GM18873 (cell line): Measurements from ENCODE around the gene FKBP1C.
"Not testable (repeated sequence)": the region's sequence is repeated elsewhere in the genome, so short reads cannot be mapped to it uniquely, and the experiment has no call there.

Experiments
- ATAC-seq: cut with Tn5 transposase; IDR thresholded peaks from one replicate; pipeline ENCODE4 v1.9.1; 2021; ENCODE audit warnings: mild to moderate bottlenecking, moderate library complexity, moderate number of reproducible peaks; ENCODE audit not compliant: unreplicated experiment, low FRiP score

FKBP1C gene

DNA sequence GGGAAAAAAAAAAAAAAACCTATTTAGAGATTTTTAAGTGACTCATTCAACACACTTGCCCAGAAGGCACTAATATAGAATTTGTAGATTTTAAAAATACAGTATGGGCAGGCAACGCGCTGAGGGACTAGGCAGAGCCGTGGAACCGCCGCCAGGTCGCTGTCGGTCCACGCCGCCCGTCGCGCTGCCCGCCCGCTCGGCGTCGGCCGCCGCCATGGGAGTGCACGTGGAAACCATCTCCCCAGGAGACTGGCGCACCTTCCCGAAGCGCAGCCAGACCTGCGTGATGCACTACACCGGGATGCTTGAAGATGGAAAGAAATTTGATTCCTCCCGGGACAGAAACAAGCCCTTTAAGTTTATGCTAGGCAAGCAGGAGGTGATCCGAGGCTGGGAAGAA lies at the start of gene FKBP1C:
FKBP1C (plus strand) TSS at position 127 of the 400 bp plus-strand sequence.
- ATAC-seq, result not testable (repeated sequence)

DNA sequence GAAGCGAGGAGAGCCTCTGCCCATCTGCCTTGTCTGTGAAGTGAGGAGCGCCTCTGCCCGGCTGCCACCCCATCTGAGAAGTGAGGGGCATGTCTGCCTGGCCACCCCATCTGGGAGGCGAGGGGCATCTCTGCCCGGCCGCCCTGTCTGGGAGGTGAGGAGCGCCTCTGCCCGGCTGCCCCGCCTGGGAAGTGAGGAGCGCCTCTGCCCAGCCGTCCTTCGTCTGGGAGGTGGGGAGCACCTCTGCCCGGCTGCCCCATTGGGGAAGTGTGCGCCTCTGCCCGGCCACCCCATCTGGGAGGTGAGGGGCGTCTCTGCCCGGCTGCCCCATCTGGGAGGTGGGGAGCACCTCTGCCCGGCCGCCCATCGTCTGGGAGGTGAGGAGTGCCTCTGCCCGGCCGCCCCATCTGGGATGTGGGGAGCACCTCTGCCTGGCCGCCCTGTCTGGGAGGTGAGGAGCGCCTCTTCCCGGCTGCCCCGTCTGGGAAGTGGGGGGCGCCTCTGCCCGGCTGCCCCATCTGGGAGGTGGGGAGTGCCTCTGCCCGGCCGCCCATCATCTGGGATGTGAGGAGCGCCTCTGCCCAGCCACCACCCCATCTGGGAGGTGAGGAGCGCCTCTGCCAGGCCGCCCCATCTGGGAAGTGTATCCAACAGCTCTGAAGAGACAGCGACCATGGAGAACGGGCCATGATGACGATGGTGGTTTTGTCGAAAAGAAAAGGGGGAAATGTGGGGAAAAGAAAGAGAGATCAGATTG lies 47.0 kb upstream of the FKBP1C start:
- not testable (repeated sequence) for ATAC-seq

- ATAC-seq, result no peak
These were observed 37.1 kb upstream of the FKBP1C start for GRCh38 chr6:63174173-63174572.

DNA sequence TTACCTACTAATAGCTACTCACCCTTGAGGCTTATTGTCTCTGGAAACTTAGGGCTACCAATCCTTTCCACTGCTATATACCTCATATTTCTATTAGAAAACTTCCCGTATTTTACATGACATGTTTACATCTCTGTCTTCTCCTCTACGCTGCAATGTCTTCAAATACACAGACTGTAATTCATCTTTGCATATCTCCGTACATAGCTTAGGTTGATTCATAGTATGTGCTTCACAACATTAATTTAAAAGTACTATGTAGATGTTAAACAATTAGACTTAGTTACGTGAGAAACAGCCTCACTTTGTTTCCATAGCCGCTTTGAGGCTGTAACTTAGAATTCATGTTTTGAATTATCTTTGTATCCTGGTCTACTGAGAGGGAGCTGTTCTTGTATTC lies 35.1 kb upstream of the FKBP1C start:
- no peak for ATAC-seq

DNA sequence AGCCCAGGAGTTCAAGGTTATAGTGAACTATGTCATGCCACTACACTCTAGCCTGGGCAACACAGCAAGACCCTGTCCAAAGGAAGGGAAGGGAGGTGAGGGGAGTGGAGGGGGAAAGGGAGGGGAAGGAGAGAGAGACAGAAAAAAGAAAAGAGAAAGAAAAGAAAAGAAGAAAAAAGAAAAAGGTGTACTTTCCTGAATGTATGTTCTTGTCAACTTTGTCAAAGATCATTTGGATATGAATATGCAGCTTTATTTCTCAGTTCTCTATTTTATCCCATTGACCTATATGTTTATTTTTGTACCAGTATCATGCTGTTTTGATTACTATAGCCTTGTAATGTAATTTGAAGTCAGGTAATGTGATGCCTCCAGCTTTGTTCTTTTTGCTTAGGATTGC lies 30.9 kb upstream of the FKBP1C start:
- no peak for ATAC-seq

- no peak for ATAC-seq
These were observed 24.3 kb upstream of the FKBP1C start for GRCh38 chr6:63186970-63187369.

GRCh38 chr6:63188828-63189227 lies 22.4 kb upstream of the FKBP1C start:
- ATAC-seq, result no peak

GRCh38 chr6:63193324-63193723 lies 17.9 kb upstream of the FKBP1C start:
- no peak for ATAC-seq

DNA sequence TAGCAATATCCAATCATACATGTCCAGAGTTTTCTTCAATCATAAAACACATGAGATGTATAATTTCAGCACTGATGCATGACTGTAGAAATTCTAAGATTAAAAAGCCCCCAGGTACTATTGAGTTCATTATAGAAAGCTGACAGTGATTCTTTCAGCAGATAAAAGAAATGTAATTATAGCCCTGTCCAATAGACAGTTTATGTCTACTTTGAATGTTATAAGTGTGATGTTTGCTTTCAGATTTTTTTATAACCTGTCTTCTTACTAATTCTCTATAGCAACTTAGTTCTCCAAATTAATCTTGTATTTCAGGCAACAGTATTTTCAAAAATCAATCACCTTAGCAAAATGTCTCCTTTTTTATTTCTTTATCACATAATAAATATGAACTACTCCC lies 13.5 kb upstream of the FKBP1C start:
- no peak for ATAC-seq

- ATAC-seq, result no peak
These were observed 2.1 kb downstream of the FKBP1C start for GRCh38 chr6:63213325-63213724.

GRCh38 chr6:63214816-63215215 lies 3.5 kb downstream of the FKBP1C start:
- ATAC-seq, result no peak

GRCh38 chr6:63224179-63224578 lies 12.9 kb downstream of the FKBP1C start:
- ATAC-seq, result no peak

- not testable (repeated sequence) for ATAC-seq
These were observed 14.7 kb downstream of the FKBP1C start for GRCh38 chr6:63225987-63226386.

DNA sequence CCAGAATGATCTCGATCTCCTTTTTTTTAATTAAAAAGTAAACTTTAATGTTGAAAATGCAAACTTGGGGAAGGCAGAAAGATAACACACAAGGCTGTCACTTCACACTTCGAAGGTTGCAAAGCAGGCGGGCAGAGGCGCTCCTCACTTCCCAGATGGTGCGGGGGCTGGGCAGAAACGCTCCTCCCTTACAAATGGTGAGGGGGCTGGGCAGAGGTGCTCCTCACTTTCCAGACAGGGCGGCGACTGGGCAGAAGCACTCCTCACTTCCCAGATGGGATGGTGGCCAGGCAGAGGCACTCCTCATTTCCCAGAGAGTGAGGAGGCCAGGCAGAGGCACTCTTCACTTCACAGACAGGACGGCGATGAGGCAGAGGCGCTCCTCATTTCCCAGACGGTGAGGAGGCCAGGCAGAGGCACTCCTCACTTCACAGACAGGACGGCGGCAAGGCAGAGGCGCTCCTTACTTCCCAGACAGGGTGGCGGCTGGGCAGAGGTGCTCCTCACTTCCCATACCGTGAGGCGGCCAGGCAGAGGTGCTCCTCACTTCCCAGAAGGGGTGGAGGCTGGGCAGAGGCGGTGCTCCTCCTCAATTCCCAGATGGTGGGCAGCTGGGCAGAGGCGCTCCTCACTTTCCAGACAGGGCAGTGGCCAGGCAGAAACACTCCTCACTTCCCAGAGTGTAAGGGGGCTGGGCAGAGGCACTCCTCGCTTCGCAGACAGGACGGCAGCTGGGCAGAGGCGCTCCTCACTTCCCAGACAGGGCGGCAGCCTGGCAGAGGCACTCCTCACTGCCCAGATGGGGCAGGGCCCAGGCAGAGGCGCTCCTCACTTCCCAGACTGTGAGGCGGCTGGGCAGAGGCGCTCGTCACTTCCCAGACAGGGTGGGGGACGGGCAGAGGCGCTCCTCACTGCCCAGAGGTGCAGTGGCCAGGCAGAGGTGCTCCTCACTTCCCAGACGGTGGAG lies 16.9 kb downstream of the FKBP1C start:
- not testable (repeated sequence) for ATAC-seq

GRCh38 chr6:63230027-63230426 lies 18.8 kb downstream of the FKBP1C start:
- ATAC-seq, result not testable (repeated sequence)

GRCh38 chr6:63230511-63230910 lies 19.2 kb downstream of the FKBP1C start:
- ATAC-seq, result not testable (repeated sequence)

GRCh38 chr6:63236398-63236817 lies 25.1 kb downstream of the FKBP1C start:
- ATAC-seq, result no peak

DNA sequence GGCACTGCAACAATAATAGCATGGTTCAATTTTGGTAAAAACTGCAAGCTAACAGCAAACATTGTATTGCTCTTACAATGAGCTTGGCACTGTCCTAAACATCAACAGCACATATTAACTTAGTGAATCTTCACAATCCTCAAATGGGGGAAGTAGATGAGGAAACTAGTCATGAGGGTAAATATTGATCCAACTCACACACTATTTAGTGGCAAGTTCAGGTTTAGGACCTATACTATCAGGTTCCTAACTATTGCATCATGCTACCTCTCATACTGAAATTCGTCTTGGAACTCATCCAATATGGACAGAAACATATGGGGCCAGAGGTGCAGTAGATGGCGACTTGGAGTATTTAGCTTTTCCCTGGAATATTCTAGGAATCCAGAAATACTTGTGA lies 34.2 kb downstream of the FKBP1C start:
- ATAC-seq, result no peak

DNA sequence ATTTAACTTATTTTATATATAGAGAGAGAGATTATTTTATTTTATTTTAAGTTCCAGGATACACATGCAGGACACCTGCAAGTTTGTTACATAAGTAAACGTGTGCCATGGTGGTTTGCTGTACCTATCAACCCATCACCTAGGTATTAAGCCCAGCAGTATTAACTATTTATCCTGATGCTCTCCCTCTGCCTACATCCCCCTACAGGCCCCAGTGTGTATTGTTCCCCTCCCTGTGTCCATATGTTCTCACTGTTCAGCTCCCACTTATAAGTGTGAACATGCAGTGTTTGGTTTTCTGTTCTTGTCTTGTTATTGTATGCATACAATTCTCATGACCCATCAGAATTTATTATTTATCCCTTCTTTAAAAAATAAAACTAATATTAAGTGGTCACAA lies 34.6 kb downstream of the FKBP1C start:
- ATAC-seq, result no peak

DNA sequence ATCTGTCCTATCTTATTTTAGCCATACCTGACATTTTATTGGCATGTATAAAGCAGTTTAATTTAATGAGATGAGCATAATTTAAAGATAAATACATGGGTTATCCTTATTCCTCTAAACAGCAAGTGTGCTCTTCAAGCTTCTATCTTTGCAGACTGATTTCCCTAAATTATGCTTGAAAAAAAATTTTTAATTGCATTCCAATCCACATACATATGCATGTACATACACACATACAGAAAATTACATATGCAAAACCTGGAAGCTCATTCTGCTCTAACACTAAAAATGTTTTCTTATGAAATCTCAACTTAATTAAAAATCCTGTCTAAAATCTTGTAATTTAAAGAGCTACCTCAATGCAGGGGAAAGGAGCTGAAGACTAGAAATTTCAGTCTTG lies 35.3 kb downstream of the FKBP1C start:
- ATAC-seq, result no peak

- ATAC-seq, result no peak
These were observed 38.7 kb downstream of the FKBP1C start for GRCh38 chr6:63249875-63250482.
